HL-60 (cell line): ENCODE measurements around the gene SMIM7.

Experiments used
- CTCF ChIP-seq: IDR thresholded peaks from one replicate; pipeline ENCODE4 v1.5.1; 2011; ENCODE audit warnings: low read length, control low read depth, inconsistent platforms; ENCODE audit not compliant: insufficient read depth
- GABPA ChIP-seq: IDR thresholded peaks from 2 replicates; pipeline ENCODE4 v1.6.1; 2012; ENCODE audit warnings: low read depth
- POLR2AphosphoS5 ChIP-seq: IDR thresholded peaks from 2 replicates; pipeline ENCODE4 v1.6.1; 2012; ENCODE audit warnings: low read depth
- REST ChIP-seq: IDR thresholded peaks from 2 replicates; pipeline ENCODE4 v1.6.1; 2012; ENCODE audit warnings: low read depth; ENCODE audit not compliant: insufficient replicate concordance
- SPI1 ChIP-seq: IDR thresholded peaks from 2 replicates; pipeline ENCODE4 v1.6.1; 2012; ENCODE audit warnings: low read depth, mild to moderate bottlenecking, borderline replicate concordance

- no peak for TF ChIP-seq CTCF
- TF ChIP-seq REST = no peak
- no peak for TF ChIP-seq SPI1
- no peak for TF ChIP-seq GABPA
- no peak for TF ChIP-seq POLR2AphosphoS5
Measured at GRCh38 chr19:16652854-16653253, 7.1 kb downstream of the SMIM7 start.
